Glutamatergic neuron (in vitro differentiated cells): ENCODE data around the gene OPRL1. TPM values are rescaled to one million over a fixed set of nuclear protein-coding genes. Genes with fewer than 3 reads are reported as not detected.

Experiments used
- DNase-seq: peaks from one replicate; pipeline ENCODE4 v3.0.0; 2022
- H3K27ac Mint-ChIP-seq: one replicate; pipeline ENCODE4 v1.8.0; 2020; ENCODE audit warnings: mild to moderate bottlenecking, mixed read lengths, inconsistent platforms; ENCODE audit not compliant: unreplicated experiment
- H3K27me3 Mint-ChIP-seq: one replicate; pipeline ENCODE4 v1.8.0; 2020; ENCODE audit warnings: mild to moderate bottlenecking, moderate library complexity, mixed read lengths, inconsistent platforms; ENCODE audit not compliant: unreplicated experiment
- H3K36me3 Mint-ChIP-seq: one replicate; pipeline ENCODE4 v1.8.0; 2020; ENCODE audit warnings: mild to moderate bottlenecking, mixed read lengths, inconsistent platforms; ENCODE audit not compliant: unreplicated experiment
- H3K4me1 Mint-ChIP-seq: one replicate; pipeline ENCODE4 v1.8.0; 2020; ENCODE audit warnings: mild to moderate bottlenecking, low read depth, mixed read lengths, inconsistent platforms; ENCODE audit not compliant: unreplicated experiment
- H3K4me3 Mint-ChIP-seq: one replicate; pipeline ENCODE4 v1.8.0; 2020; ENCODE audit warnings: mild to moderate bottlenecking, mixed read lengths, inconsistent platforms; ENCODE audit not compliant: unreplicated experiment
- H3K9me3 Mint-ChIP-seq: one replicate; pipeline ENCODE4 v1.8.0; 2020; ENCODE audit warnings: mild to moderate bottlenecking, moderate library complexity, mixed read lengths, inconsistent platforms; ENCODE audit not compliant: unreplicated experiment
- total RNA-seq: library from RNA; stranded (reverse); fragmentation: NEBNext Ultra II Directional; extraction: Animal tissue kit (Norgen Biotek cat#: 25700); gene quantifications from one replicate; pipeline ENCODE4 v1.2.1, GENCODE V29; 2021; ENCODE audit not compliant: unreplicated experiment
- TF ChIP-seq, protein P1 (sequence below): fragments of 200-600 bp; sonication (generic); IDR thresholded peaks from one replicate; pipeline ENCODE4 v1.5.0; 2021; ENCODE audit not compliant: partially characterized antibody, unreplicated experiment

The OPRL1 gene
- total RNA-seq, 1 donor from 2014 or later = 2.9 TPM

DNA sequence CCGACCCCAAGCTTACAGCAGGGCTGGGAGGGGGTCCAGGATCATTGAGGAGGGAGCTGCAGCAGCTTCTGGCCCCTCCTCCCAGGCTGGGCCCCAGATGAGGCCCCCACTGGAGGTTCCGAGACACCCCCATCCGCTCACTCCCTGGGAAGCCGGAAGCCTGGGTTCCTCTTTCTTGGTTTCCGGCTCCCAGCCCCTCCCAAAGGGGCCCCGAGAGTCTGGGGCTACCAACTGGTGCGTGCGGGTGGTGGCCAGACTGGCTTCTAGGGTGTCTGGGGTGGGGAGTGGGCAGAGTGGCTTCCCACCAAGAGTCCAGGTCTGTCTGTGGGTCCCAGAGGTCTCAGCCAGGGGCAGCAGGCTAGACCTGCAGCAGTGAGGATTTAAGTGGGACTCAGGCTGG is 2.8 kb upstream of the OPRL1 start:
- no peak for DNase-seq
- Mint-ChIP-seq H3K4me1 (peaks cover 6% of the 10 kb centered on the region), H3K36me3 (no peaks in the 10 kb centered on the region), H3K4me3 (no peak overlapping the region), H3K27ac (no peak overlapping the region), H3K27me3 (peaks cover 13% of the 10 kb centered on the region), H3K9me3 (peaks cover 6% of the 10 kb centered on the region)
- TF ChIP-seq, protein P1, sequence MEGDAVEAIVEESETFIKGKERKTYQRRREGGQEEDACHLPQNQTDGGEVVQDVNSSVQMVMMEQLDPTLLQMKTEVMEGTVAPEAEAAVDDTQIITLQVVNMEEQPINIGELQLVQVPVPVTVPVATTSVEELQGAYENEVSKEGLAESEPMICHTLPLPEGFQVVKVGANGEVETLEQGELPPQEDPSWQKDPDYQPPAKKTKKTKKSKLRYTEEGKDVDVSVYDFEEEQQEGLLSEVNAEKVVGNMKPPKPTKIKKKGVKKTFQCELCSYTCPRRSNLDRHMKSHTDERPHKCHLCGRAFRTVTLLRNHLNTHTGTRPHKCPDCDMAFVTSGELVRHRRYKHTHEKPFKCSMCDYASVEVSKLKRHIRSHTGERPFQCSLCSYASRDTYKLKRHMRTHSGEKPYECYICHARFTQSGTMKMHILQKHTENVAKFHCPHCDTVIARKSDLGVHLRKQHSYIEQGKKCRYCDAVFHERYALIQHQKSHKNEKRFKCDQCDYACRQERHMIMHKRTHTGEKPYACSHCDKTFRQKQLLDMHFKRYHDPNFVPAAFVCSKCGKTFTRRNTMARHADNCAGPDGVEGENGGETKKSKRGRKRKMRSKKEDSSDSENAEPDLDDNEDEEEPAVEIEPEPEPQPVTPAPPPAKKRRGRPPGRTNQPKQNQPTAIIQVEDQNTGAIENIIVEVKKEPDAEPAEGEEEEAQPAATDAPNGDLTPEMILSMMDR = no peak

DNA sequence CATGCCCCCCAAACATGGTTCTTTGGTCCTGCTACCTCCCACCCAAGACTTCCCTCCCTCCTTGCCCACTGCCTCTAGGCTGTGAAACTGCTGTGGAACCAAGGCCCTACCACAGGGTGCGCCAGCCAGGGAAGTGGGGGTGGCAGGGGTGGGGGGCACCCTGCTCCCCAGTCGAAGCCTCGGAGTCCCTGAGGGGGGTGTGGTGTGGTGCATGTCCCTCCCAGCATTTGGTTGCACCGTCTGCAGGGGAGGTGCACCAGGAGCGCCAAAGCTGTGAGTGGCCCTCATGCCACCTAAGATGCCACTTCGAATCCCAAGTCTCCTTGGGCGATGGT is 2.4 kb upstream of the OPRL1 start:
- H3K27ac Mint-ChIP-seq = no peak overlapping the region
- no peaks in the 10 kb centered on the region for H3K36me3 Mint-ChIP-seq
- peaks cover 6% of the 10 kb centered on the region for H3K9me3 Mint-ChIP-seq
- H3K27me3 Mint-ChIP-seq = peaks cover 17% of the 10 kb centered on the region
- no peak overlapping the region for H3K4me3 Mint-ChIP-seq
- TF ChIP-seq, protein P1 = no peak
- DNase-seq = no peak
- peaks cover 6% of the 10 kb centered on the region for H3K4me1 Mint-ChIP-seq

DNA sequence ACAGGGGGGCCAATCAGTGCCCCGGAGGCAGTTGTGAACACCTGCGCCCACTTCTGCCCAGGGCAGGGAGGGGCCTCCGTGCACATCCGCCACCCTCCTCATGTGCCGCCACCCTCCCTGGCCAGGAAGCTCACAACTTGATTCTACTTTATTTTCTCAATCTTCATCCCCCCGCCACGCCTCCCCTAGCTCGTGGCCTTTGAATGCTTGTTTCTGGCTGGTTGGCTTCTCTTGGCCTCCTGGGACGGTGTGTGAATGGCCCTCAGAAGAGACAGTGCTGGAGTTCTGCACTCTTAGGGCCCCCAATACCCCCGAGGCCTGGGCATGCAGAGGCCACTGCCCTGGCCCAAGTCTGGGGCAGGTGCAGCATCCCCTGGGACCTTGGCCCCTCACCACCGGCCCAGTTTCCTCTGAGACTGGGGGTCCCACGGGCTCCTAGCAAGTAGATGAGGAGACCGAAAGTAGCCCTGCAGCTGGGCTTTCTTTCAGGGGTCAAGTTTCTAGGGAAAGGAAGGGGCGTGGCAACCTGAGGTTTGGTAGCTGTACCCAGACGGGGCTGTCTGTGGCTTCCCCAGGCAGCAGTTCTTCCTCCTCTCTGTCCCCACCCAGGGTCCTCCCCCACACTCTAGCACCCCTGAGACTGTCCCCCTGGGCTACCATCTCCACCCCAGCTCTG is 1.9 kb upstream of the OPRL1 start:
- H3K4me1 Mint-ChIP-seq = peaks cover 6% of the 10 kb centered on the region
- TF ChIP-seq, protein P1 = no peak
- H3K27ac Mint-ChIP-seq = no peak overlapping the region
- DNase-seq = no peak
- no peak overlapping the region for H3K4me3 Mint-ChIP-seq
- peaks cover 6% of the 10 kb centered on the region for H3K9me3 Mint-ChIP-seq
- no peaks in the 10 kb centered on the region for H3K36me3 Mint-ChIP-seq
- H3K27me3 Mint-ChIP-seq = peaks cover 17% of the 10 kb centered on the region

DNA sequence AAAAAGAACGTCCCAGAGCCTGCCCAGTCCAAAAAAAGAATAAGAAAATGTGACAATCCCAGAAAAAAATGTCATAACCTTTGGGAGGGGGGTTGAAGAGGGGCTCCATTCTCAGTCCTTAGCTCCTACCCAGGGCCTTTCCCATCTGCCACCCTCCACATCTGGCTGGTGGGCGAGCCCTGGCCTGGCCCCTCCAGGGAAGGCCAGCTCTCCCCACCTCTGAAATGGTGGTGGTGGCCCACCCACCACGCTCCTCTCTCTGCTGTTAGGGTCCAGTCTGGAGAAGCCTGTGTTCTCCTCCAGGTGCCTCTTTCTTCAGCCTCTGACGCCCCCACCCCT is 979 bp upstream of the OPRL1 start:
- Mint-ChIP-seq H3K36me3 (no peaks in the 10 kb centered on the region), H3K9me3 (peaks cover 6% of the 10 kb centered on the region), H3K27me3 (peaks cover 17% of the 10 kb centered on the region), H3K4me3 (no peak overlapping the region), H3K4me1 (peaks cover 6% of the 10 kb centered on the region), H3K27ac (no peak overlapping the region)
- TF ChIP-seq, protein P1 = no peak
- DNase-seq = no peak

DNA sequence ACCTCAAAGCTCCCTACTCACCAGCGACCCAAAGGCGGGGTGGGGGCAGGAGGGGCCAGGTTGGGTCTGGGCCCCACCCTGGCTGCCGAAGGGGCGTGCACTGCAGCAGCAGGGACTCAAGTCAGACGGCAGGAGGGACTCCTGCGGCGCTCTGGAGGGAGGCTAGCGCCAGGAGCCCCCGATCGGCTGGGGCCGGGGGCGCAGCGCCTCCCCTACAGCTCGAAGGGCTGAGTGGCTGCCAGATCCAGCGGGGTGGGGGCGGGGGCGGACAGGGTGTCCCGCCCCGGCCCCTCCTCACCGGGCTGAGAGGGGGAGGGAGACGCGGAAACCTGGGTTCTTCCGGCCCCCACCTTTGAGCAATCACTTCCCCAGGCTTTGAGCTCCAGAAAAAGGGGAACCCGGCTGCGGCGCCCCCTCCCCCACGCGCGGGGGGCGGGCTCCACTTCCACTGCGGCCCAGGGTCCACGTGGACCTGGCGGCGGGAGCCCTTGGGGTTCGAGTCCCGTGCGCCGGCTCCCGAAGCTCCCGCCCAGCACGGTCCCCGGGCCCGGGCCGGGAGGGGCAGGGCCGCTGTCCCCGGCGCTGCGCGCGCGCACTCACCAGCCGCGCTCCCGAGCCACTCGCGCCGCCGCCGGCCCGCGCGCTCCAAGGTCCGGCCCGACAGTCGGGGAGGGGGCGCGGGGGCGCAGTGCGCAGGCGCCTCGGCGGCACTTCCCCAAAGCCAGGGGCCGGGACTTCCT is 439 bp upstream of the OPRL1 start, which contains the start of gene RGS19:
RGS19 (minus strand) TSS at position 246 of the 740 bp plus-strand sequence. CDS start 2,632 bp downstream, outside the sequence.
- no peak within 1 kb of the TSS for H3K27ac Mint-ChIP-seq
- TF ChIP-seq, protein P1 = no peak

More for the DNA sequence above, 439 bp upstream of the OPRL1 start, which contains the start of gene RGS19:
- peaks cover 9% of the 10 kb centered on the region for H3K9me3 Mint-ChIP-seq
- DNase-seq = peak; percentile 55
- peaks cover 20% of the 10 kb centered on the region for H3K27me3 Mint-ChIP-seq
- no peaks in the 10 kb centered on the region for H3K36me3 Mint-ChIP-seq
- peaks cover 9% of the 10 kb centered on the region for H3K4me1 Mint-ChIP-seq
- peak within 1 kb of the TSS; percentile 78 for H3K4me3 Mint-ChIP-seq
